HG03135 (cell line): ENCODE data around the gene TBR1.

Experiments used
- ATAC-seq: cut with Tn5 transposase; IDR thresholded peaks from one replicate; pipeline ENCODE4 v1.9.1; 2021; ENCODE audit warnings: mild to moderate bottlenecking, moderate library complexity; ENCODE audit not compliant: unreplicated experiment

The TBR1 gene

GRCh38 chr2:161426922-161427663 lies 11.0 kb downstream of the TBR1 start:
- ATAC-seq, result no peak

GRCh38 chr2:161427664-161428587 lies 11.8 kb downstream of the TBR1 start:
- ATAC-seq, result no peak

- no peak for ATAC-seq
These were observed 14.3 kb downstream of the TBR1 start for GRCh38 chr2:161430386-161430785.

GRCh38 chr2:161432107-161432506 lies 16.0 kb downstream of the TBR1 start:
- no peak for ATAC-seq

- ATAC-seq, result no peak
These were observed 18.0 kb downstream of the TBR1 start for GRCh38 chr2:161434118-161434517.

GRCh38 chr2:161436411-161436810 lies 20.3 kb downstream of the TBR1 start:
- ATAC-seq, result no peak

- no peak for ATAC-seq
These were observed 22.5 kb downstream of the TBR1 start for GRCh38 chr2:161438598-161438997.

GRCh38 chr2:161445097-161445496 lies 29.0 kb downstream of the TBR1 start:
- no peak for ATAC-seq

- no peak for ATAC-seq
These were observed 32.3 kb downstream of the TBR1 start for GRCh38 chr2:161448431-161448830.

- ATAC-seq, result no peak
These were observed 55.5 kb downstream of the TBR1 start for GRCh38 chr2:161471631-161472030.

GRCh38 chr2:161474920-161475319 lies 58.8 kb downstream of the TBR1 start:
- ATAC-seq, result no peak
